T1000 (cell line): ENCODE results near the gene DENND1A.

Experiments
- DNase-seq: peaks from one replicate; lab custom pipeline; 2025; ENCODE audit warnings: mixed read lengths; lab: John Stamatoyannopoulos, UW

DENND1A gene

DNA sequence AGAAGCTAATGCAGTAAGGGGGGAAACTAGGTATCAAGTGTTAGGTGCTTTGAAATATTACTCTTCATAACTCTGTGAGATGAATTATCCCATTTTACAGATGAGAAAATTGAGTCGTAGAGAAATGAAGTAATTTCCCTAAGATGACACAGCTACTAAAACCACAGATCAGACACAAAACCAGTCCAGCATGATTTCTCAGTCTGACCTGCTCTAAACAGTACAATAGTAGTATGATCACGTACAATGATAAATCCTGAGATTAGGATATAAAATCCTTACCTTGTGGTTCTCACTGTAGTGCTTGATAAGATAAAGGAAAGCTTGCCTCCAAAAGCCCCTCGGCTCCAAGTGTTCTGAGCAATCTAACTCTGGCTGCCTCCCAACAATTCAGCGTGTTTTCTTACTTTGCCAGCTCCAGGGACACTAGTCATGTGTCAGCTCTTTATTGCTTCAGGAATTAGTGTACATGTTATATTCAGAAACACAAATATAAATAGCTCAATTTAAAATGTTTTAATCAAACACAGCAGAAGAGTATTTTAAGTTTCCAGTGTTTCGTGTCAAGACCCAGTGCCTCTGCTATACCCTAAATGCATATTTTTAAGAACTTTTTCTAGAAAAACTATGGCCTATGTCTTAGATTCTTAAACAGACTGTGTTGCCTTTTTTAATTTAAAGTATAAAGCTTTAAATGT lies 243.6 kb downstream of the DENND1A start:
- no peak for DNase-seq

DNA sequence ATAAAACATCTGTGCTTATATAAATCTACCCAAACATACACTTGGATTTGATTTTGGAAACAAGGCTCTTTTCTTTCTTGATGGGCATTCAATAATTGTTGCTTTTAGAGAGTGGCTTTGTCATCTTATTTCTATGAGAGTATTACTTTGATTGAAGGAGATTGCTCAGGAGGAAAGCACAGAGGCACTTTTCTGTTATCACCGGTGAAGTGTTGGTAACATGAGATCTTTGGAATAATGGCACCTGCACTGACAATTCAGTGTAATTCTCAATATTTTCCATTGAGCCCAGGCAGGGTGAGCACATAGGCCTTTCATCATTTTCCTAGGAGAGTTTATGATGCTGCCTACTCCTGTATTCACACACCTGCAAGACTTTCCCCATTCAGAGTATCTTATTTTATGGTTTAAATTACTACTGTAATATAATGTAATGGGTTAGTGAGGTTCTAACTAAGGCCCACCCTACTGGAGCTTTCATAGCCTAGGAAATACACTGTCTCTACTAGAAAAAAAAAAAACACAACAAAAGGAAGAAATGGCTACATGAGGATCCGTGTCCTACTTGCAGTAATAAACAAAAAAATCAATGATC lies 244.3 kb downstream of the DENND1A start:
- no peak for DNase-seq

DNA sequence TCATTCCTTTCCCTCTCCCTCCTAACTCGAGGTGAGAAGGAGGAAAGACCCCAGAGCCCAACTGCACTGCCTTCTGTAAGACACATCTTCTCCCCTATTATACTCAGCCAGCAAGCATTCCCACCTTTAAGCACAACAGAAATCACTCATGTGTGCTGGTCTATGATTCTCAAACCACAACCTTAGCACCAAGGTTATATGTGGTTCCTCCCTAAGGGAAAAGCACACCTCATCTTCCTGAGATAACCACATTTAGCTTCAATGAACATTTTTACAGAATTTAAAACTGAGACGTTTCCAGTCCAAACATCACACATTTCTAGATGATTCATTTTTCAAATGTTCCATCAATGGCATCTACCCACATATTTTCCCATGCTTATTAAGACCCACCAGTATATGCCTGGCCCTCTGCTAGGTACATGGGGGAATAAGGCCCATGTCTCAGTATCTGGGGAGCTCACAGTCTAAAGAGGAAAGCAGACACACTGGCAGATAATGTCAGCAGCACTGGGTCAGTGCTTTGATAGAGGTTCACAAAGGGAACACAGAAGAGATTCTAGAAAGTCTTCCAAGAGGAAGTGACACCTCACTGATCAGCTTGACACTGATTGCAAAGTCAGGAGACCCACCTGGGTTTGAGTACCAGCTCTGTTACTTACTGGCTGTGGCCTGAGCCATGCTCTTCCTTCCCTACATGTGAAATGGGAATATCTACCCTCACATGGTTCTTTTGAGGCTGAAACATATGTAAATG lies 245.4 kb downstream of the DENND1A start:
- DNase-seq: no peak

- DNase-seq: no peak
These were observed 247.2 kb downstream of the DENND1A start for GRCh38 chr9:123682746-123683145.

- DNase-seq: no peak
These were observed 249.6 kb downstream of the DENND1A start for GRCh38 chr9:123680352-123680751.

- no peak for DNase-seq
These were observed 250.5 kb downstream of the DENND1A start for GRCh38 chr9:123679330-123679987.

GRCh38 chr9:123678878-123679329 lies 251.0 kb downstream of the DENND1A start:
- no peak for DNase-seq

- no peak for DNase-seq
These were observed 251.7 kb downstream of the DENND1A start for GRCh38 chr9:123678038-123678877.

DNA sequence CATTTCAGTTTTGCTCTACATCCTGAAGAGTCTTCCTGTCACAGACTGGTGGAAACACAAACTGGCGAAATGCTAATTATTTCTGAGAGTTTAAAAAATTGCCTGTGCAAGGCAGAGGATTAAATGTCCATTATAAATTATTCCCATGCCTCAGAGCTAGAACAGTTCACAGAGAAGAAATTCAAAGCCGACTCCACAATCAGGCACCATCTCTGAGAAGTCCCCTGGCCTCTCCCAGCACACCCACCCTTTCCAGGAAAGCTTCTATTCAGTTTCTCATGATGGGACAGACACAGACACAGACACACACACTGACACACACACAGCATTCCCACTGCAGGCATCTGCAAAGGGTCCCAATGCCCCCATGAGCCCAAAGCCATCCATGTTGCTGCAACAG lies 253.1 kb downstream of the DENND1A start:
- no peak for DNase-seq

GRCh38 chr9:123669346-123669745 lies 260.6 kb downstream of the DENND1A start:
- no peak for DNase-seq

- no peak for DNase-seq
These were observed 266.4 kb downstream of the DENND1A start for GRCh38 chr9:123663529-123663928.

DNA sequence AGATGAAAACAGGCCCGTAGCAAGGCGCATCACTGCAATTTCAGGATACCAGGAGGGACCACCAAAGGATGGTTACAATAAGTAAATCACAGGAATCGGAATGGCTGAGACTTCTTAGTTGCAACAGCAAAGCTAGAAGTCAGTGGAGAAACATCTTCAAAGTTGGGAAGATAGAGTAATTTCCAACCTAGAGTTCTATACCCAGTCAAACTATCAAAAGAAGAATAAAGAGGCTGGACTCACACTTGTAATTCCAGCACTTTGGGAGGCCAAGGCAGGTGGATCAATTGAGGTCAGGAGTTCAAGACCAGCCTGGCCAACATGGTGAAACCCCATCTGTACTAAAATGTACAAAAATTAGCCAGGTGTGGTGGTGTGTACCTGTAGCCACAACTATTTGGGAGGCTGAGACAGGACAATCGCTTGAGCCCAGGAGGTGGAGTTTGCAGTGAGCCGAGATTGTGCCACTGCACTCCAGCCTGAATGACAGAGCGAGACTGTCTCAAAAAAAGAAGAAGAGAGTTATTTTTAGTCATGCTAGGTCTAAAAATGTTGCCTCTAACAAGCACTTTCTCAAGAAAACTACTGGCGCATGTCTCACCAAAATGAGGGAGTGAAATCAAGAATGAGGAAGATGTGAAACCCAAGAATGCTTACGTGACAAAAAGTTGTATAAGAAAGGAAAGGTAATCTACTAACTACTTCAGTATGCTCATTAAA lies 267.7 kb downstream of the DENND1A start:
- DNase-seq: no peak

- DNase-seq: no peak
These were observed 269.0 kb downstream of the DENND1A start for GRCh38 chr9:123660691-123661466.

DNA sequence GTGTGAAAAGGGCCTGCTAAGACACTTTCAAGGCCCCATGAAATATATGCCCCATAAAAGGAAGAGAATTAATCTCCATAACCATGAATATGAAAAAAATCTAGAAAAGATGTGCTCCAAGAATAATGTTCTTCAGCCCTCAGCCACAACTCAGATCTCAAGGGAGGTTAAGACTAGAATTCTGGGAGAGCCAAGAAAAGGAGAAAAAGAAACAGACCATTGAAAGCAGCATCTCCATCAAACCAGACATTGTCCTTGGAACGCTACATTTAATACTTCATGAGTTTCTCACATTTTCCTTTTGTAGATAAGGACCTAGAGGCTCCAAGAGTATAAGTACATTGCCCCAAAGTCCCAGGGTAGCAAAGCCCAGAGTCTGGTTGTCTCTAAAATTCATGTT lies 270.6 kb downstream of the DENND1A start:
- DNase-seq: no peak

DNA sequence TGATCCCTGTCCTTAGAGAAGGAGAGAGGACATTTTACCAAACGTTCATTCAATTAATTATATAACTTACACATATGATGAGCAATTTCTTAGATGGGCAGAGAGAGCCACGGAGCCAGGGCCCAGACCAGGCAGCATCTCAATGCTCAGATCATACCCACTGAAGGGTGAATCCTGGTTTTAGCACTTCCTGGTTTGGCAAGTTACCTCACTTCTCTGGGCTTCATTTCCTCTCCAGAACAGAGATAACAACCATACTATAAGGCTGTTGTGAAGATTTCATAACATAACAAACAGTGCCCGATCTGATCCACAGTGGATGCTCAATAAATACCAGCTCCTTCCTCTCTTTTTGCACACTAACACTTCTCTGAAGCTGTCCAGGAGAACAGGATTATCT lies 271.1 kb downstream of the DENND1A start:
- no peak for DNase-seq

DNA sequence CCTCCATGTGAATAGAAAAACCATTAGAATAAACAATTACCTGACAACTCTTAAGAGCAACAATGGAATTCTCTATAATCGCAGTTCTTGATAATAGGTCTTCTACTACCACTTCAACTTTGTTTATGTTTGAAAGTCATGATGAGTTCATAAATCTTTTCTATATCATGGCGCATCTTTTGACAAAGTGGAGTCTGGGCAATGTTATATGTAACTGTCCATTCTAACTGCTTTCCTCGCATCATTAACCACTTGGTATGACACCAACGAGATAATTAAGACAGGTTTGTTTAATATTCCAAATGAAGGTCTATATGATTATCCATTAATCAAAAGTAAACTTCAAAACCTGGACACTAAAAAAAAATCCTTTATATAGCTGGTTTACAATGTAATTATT lies 272.0 kb downstream of the DENND1A start:
- no peak for DNase-seq

DNA sequence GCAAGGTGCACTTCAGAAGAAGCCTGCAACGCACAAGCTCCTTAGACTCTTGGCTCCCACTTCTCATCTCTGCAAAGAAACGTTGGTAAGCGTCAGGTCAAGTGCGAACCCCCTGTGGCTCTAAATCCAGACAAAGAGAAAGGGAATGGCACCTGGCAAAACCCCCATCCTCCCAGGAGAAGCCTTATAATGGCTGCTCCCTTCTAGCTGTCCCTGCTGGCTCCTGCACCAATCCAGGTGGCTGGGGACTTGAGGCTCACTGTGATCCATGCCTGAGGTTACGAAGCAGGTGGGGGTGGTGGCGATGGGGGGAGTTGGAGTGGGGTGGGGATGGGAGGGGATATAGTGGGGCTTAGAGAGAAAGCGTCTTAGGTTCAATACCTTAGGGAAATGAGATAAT lies 272.8 kb downstream of the DENND1A start:
- no peak for DNase-seq

- no peak for DNase-seq
These were observed 273.4 kb downstream of the DENND1A start for GRCh38 chr9:123656565-123656964.

DNA sequence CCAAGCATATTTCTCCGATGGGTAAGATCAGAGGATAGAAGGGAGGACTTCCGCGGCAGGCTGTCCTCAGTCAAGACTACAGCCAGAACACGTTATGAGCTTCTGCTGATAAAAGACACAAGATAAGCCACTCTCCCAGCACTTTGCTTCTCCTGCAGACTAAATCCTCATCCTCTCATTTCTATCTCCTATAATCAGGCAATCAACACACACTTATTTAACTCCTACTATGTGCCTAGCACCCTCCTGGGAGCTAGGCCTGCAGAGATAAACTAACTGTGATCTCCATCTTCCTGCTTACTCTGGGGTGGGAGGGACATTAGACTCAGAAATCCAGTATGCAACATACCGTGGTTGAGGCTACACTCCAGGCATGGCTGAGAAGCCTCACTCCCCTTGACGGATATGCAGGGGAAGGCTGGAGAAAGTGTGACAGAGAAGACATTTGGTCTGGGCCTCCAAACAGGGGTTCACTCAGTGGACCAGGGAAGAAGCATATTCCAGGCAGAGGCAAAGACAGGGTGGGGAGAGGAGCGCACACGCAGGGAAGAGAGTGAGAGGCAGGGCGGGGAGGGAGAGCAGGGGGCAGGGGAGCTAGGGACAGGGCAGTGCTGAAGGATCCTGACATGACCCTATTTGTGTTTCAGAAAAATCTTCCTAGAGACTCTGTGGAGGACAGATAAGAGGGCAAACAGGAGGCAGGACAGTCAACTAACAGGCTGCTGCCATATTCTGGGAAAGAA lies 274.1 kb downstream of the DENND1A start:
- no peak for DNase-seq
